HCT116 (cell line): ENCODE data around the gene NID2. TPM values are rescaled to one million over a fixed set of nuclear protein-coding genes. Genes with fewer than 3 reads are reported as not detected.

Experiments
- ATAC-seq: fragments of 200-7000 bp; cut with Tn5 transposase; 2 replicates; pipeline ENCODE4 v1.9.1; 2020; ENCODE audit warnings: mild to moderate bottlenecking, moderate library complexity
- BruUV-seq: library from RNA; stranded (reverse); fragments of 400-500 nt; replicated peaks from 2 replicates; lab custom pipeline; 2021; lab: Mats Ljungman, UMichigan
- CTCF ChIA-PET: fragments of 300-600 bp; sonication (Branson Sonifier 250); formaldehyde crosslinking; loops from one replicate; lab custom pipeline; 2021; ENCODE audit warnings: antibody characterized with exemption; lab: Charles Lee
- POLR2A ChIA-PET: fragments of 300-600, 350-600 bp; sonication (Branson Sonifier 250); formaldehyde crosslinking; loops from one replicate; lab custom pipeline; 2021; ENCODE audit warnings: antibody characterized with exemption; lab: Charles Lee
- RAD21 ChIA-PET, 2 experiments: fragments of 300-600 bp; sonication (Branson Sonifier 250); formaldehyde crosslinking; loops; one replicate each; lab custom pipeline; 2023; ENCODE audit warnings: low total read pairs in 2 of 2; ENCODE audit not compliant: uncharacterized antibody in 2 of 2, unreplicated experiment in 2 of 2, low non-redundant PET in 1 of 2; lab: Charles Lee
- DNase-seq: peaks from one replicate; pipeline ENCODE4 v3.0.0-alpha.2; 2010; ENCODE audit warnings: low read depth, low spot score
- H2AFZ ChIP-seq: fragments of 200-600 bp; shearing (Covaris generic), sonication (generic); 2 replicates; pipeline ENCODE4 v1.6.1; 2017; ENCODE audit warnings: low read depth, mixed run types, mixed read lengths, antibody characterized with exemption, low read length; ENCODE audit not compliant: poor library complexity, severe bottlenecking
- H3K27ac ChIP-seq: 2 replicates; pipeline ENCODE4 v1.5.1; 2012; ENCODE audit warnings: low read depth, low read length
- H3K27me3 ChIP-seq: fragments of 200-600 bp; sonication (generic); 2 replicates; pipeline ENCODE4 v1.6.1; 2016; ENCODE audit warnings: mixed run types, low read length, mixed read lengths; ENCODE audit not compliant: insufficient read depth
- H3K36me3 ChIP-seq, 2 experiments: fragments of 200-500 bp in 1 of 2; fragments of 200-600 bp in 1 of 2; sonication (Bioruptor generic) in 1 of 2; sonication (generic) in 1 of 2; 2 replicates each; pipeline versions ENCODE4 v1.5.1 to v1.6.1; 2014 to 2016; ENCODE audit warnings: low read length in 2 of 2, inconsistent platforms in 1 of 2, mixed read lengths in 1 of 2, mixed run types in 1 of 2; ENCODE audit not compliant: insufficient read depth in 2 of 2, control insufficient read depth in 1 of 2
- H3K4me1 ChIP-seq, 2 experiments: fragments of 200-600 bp in 1 of 2; sonication (generic) in 1 of 2; 2 replicates each; pipeline versions ENCODE4 v1.5.1 to v1.6.1; 2012 to 2017; ENCODE audit warnings: low read length in 2 of 2, inconsistent platforms in 1 of 2, mild to moderate bottlenecking in 1 of 2, mixed read lengths in 1 of 2, mixed run types in 1 of 2, moderate library complexity in 1 of 2; ENCODE audit not compliant: insufficient read depth in 2 of 2, control insufficient read depth in 1 of 2
- H3K4me2 ChIP-seq: fragments of 200-600 bp; sonication (generic); 2 replicates; pipeline ENCODE4 v1.6.1; 2017; ENCODE audit warnings: mixed run types, low read length, mixed read lengths
- H3K4me3 ChIP-seq, 2 experiments: fragments of 200-600 bp in 1 of 2; sonication (generic) in 1 of 2; replicated peaks in 1 of 2; 2 replicates each; pipeline ENCODE4 v1.5.1; 2011 to 2016; ENCODE audit warnings: low read length in 2 of 2, control low read depth in 1 of 2, low read depth in 1 of 2, mild to moderate bottlenecking in 1 of 2, mixed read lengths in 1 of 2, mixed run types in 1 of 2
- H3K79me2 ChIP-seq: fragments of 200-600 bp; sonication (generic); 2 replicates; pipeline ENCODE4 v1.6.1; 2017; ENCODE audit warnings: mild to moderate bottlenecking, mixed run types, low read length, moderate library complexity, mixed read lengths; ENCODE audit not compliant: insufficient read depth
- H3K9ac ChIP-seq: fragments of 200-600 bp; sonication (generic); 2 replicates; pipeline ENCODE4 v1.6.1; 2016; ENCODE audit warnings: low read length, mixed read lengths
- H3K9me2 ChIP-seq: fragments of 200-600 bp; sonication (generic), shearing (Covaris generic); 2 replicates; pipeline ENCODE4 v1.6.1; 2017; ENCODE audit warnings: mixed run types, mild to moderate bottlenecking, moderate library complexity; ENCODE audit not compliant: insufficient read depth
- H3K9me3 ChIP-seq, 2 experiments: fragments of 200-500 bp in 1 of 2; fragments of 200-600 bp in 1 of 2; sonication (Bioruptor generic) in 1 of 2; sonication (generic) in 1 of 2; 2 replicates each; pipeline ENCODE4 v1.6.1; 2014 to 2017; ENCODE audit warnings: low read length in 2 of 2, mixed read lengths in 2 of 2, inconsistent platforms in 1 of 2, low read depth in 1 of 2, mild to moderate bottlenecking in 1 of 2, mixed run types in 1 of 2, moderate library complexity in 1 of 2; ENCODE audit not compliant: control insufficient read depth in 1 of 2, insufficient read depth in 1 of 2
- H4K20me1 ChIP-seq: fragments of 200-600 bp; sonication (generic), shearing (Covaris generic); 2 replicates; pipeline ENCODE4 v1.6.1; 2017; ENCODE audit warnings: mixed run types, mild to moderate bottlenecking, moderate library complexity; ENCODE audit not compliant: insufficient read depth
- ATF3 ChIP-seq: IDR thresholded peaks from 2 replicates; pipeline ENCODE4 v1.6.1; 2012
- CBX3 ChIP-seq: IDR thresholded peaks from 2 replicates; pipeline ENCODE4 v1.6.1; 2012; ENCODE audit warnings: low read depth
- CEBPB ChIP-seq: IDR thresholded peaks from 2 replicates; pipeline ENCODE4 v1.6.1; 2012; ENCODE audit warnings: low read depth
- CTCF ChIP-seq, 3 experiments: fragments of 200-600 bp in 1 of 3; sonication (generic) in 1 of 3; IDR thresholded peaks in 2 of 3; conservative IDR thresholded peaks in 1 of 3; 2 replicates each; pipeline ENCODE4 v1.5.1; 2012 to 2017; ENCODE audit warnings: low read depth in 2 of 3, low read length in 2 of 3, antibody characterized with exemption in 1 of 3, borderline replicate concordance in 1 of 3, control low read depth in 1 of 3, mild to moderate bottlenecking in 1 of 3, mixed read lengths in 1 of 3, mixed run types in 1 of 3, moderate library complexity in 1 of 3; ENCODE audit not compliant: insufficient read depth in 1 of 3
- EGR1 ChIP-seq: IDR thresholded peaks from 2 replicates; pipeline ENCODE4 v1.6.1; 2012; ENCODE audit warnings: low read depth
- ELF1 ChIP-seq: IDR thresholded peaks from 2 replicates; pipeline ENCODE4 v1.6.1; 2012; ENCODE audit warnings: low read depth, borderline replicate concordance
- EZH2phosphoT487 ChIP-seq: fragments of 200-600 bp; IDR thresholded peaks from 2 replicates; pipeline ENCODE4 v1.6.1; 2018; ENCODE audit warnings: antibody characterized with exemption, borderline replicate concordance
- FOSL1 ChIP-seq: IDR thresholded peaks from 2 replicates; pipeline ENCODE4 v1.6.1; 2012; ENCODE audit warnings: low read depth
- POLR2A ChIP-seq: IDR thresholded peaks from 2 replicates; pipeline ENCODE4 v1.7.0; 2011; ENCODE audit warnings: borderline replicate concordance; ENCODE audit not compliant: insufficient read depth, insufficient read length; ENCODE audit errors: extremely low read depth
- POLR2AphosphoS5 ChIP-seq: IDR thresholded peaks from 2 replicates; pipeline ENCODE4 v1.6.1; 2011; ENCODE audit warnings: mild to moderate bottlenecking, low read depth, low read length, moderate library complexity
- REST ChIP-seq: IDR thresholded peaks from 2 replicates; pipeline ENCODE4 v1.6.1; 2012; ENCODE audit warnings: low read depth
- ZNF274 ChIP-seq: fragments of 200-500 bp; sonication (Bioruptor generic); IDR thresholded peaks from 2 replicates; pipeline ENCODE4 v1.6.1; 2014; ENCODE audit warnings: mild to moderate bottlenecking, low read depth, low read length, inconsistent platforms
- intact Hi-C: fragments of 100-400 bp; cut with micrococcal nuclease; formaldehyde crosslinking; loops from 2 replicates; pipeline ENCODE4 v1.10.0; 2022
- total RNA-seq: library from RNA; stranded (reverse); gene quantifications from one replicate; pipeline ENCODE4 v1.2.1, GENCODE V29; 2021; ENCODE audit not compliant: unreplicated experiment
- TF ChIP-seq, protein P1 (sequence below): IDR thresholded peaks from 2 replicates; pipeline ENCODE4 v1.6.1; 2011; ENCODE audit warnings: mild to moderate bottlenecking, low read length, moderate library complexity; ENCODE audit not compliant: insufficient replicate concordance; ENCODE audit errors: extremely low read depth

NID2 gene
- total RNA-seq, 1 experiment from 2014 or later: 0.84 TPM

GRCh38 chr14:52005625-52006024 lies 63.2 kb downstream of the NID2 start (continued):
- TF ChIP-seq REST: no peak

- RAD21 ChIA-PET: no interaction called here
- no peaks in the 10 kb centered on the region for H3K27me3 ChIP-seq
- BruUV-seq: no TSS peak
- TF ChIP-seq CBX3 (no peak), CTCF (IDR thresholded peaks at IDR 0.05 in 2 of 3, conservative IDR thresholded peaks at IDR 0.05 in 1 of 3; ENCODE audit: borderline replicate concordance in 1 of 3, insufficient read depth in 1 of 3, low read depth in 2 of 3, low read length in 2 of 3) (no peak), CEBPB (no peak), ATF3 (no peak), POLR2AphosphoS5 (no peak), EGR1 (no peak), ZNF274 (no peak), EZH2phosphoT487 (no peak), REST (no peak), POLR2A (no peak), FOSL1 (no peak), ELF1 (no peak)
- TF ChIP-seq, protein P1, sequence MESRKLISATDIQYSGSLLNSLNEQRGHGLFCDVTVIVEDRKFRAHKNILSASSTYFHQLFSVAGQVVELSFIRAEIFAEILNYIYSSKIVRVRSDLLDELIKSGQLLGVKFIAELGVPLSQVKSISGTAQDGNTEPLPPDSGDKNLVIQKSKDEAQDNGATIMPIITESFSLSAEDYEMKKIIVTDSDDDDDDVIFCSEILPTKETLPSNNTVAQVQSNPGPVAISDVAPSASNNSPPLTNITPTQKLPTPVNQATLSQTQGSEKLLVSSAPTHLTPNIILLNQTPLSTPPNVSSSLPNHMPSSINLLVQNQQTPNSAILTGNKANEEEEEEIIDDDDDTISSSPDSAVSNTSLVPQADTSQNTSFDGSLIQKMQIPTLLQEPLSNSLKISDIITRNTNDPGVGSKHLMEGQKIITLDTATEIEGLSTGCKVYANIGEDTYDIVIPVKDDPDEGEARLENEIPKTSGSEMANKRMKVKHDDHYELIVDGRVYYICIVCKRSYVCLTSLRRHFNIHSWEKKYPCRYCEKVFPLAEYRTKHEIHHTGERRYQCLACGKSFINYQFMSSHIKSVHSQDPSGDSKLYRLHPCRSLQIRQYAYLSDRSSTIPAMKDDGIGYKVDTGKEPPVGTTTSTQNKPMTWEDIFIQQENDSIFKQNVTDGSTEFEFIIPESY: no peak
- TF ChIP-seq, all 23 proteins: peak for 0
- Histone ChIP-seq H3K9me3 (no peaks in the 10 kb centered on the region), H3K4me1 (no peaks in the 10 kb centered on the region), H3K4me2 (no peak overlapping the region), H2AFZ (no peak overlapping the region), H3K79me2 (peaks cover 14% of the 10 kb centered on the region), H3K9ac (no peak overlapping the region), H4K20me1 (no peaks in the 10 kb centered on the region), H3K27ac (no peak overlapping the region), H3K9me2 (no peaks in the 10 kb centered on the region), H3K36me3 (peaks cover 56 to 61% of the 10 kb centered on the region in 2 experiments), H3K4me3 (no peak overlapping the region)
- CTCF ChIA-PET: interaction anchor here (1.3 kb wide), 1 partner anchor 12 kb away, joined by 7 read pairs; no protein-coding TSS in a partner anchor
- ATAC-seq (no peak), DNase-seq (no peak)
- intact Hi-C loops: no loop called here
- POLR2A ChIA-PET: no interaction called here
Measured at GRCh38 chr14:52003324-52003723, 65.5 kb downstream of the NID2 start.
